Fibroblast of lung (primary cell): ENCODE results near the gene DND1. TPM values are rescaled to one million over a fixed set of nuclear protein-coding genes. Genes with fewer than 3 reads are reported as not detected.
"Not testable (repeated sequence)": the region's sequence is repeated elsewhere in the genome, so short reads cannot be mapped to it uniquely, and the experiment has no call there.

ENCODE experiments used
- DNase-seq, 2 donors: peaks; one replicate each; pipeline versions ENCODE4 v3.0.0 to v3.0.0-alpha.2; 2010; ENCODE audit warnings: low read depth in 2 of 2
- H2AFZ ChIP-seq: 2 replicates; pipeline ENCODE4 v1.5.1; 2012; ENCODE audit warnings: low read length, control low read depth, inconsistent platforms
- H3K27ac ChIP-seq: 2 replicates; pipeline ENCODE4 v1.5.1; 2011; ENCODE audit warnings: low read length, control low read depth; ENCODE audit not compliant: insufficient read depth
- H3K27me3 ChIP-seq: 2 replicates; pipeline ENCODE4 v1.5.1; 2011; ENCODE audit warnings: mild to moderate bottlenecking, low read length; ENCODE audit not compliant: control insufficient read depth, insufficient read depth
- H3K36me3 ChIP-seq: 2 replicates; pipeline ENCODE4 v1.5.1; 2011; ENCODE audit warnings: low read length; ENCODE audit not compliant: control insufficient read depth, insufficient read depth
- H3K4me1 ChIP-seq: 2 replicates; pipeline ENCODE4 v1.5.1; 2011; ENCODE audit warnings: low read length; ENCODE audit not compliant: control insufficient read depth, insufficient read depth; ENCODE audit errors: extremely low read depth
- H3K4me2 ChIP-seq: 2 replicates; pipeline ENCODE4 v1.5.1; 2011; ENCODE audit warnings: low read length, control low read depth; ENCODE audit not compliant: insufficient read depth; ENCODE audit errors: extremely low read depth
- H3K4me3 ChIP-seq, 4 experiments: fragments of 200-600 bp in 1 of 4; sonication (generic) in 1 of 4; replicated peaks in 1 of 4; 2 replicates each; pipeline ENCODE4 v1.5.1; 2011 to 2016; ENCODE audit warnings: low read length in 4 of 4, low read depth in 3 of 4, mild to moderate bottlenecking in 3 of 4, control low read depth in 2 of 4, inconsistent platforms in 1 of 4, mixed read lengths in 1 of 4; ENCODE audit not compliant: insufficient read depth in 1 of 4; ENCODE audit errors: control extremely low read depth in 1 of 4
- H3K79me2 ChIP-seq: 2 replicates; pipeline ENCODE4 v1.5.1; 2012; ENCODE audit warnings: mild to moderate bottlenecking, low read length, inconsistent platforms; ENCODE audit not compliant: control insufficient read depth, insufficient read depth
- H3K9ac ChIP-seq: 2 replicates; pipeline ENCODE4 v1.5.1; 2011; ENCODE audit warnings: mild to moderate bottlenecking, low read length, control low read depth; ENCODE audit not compliant: insufficient read depth
- H3K9me3 ChIP-seq: 2 replicates; pipeline ENCODE4 v1.5.1; 2012; ENCODE audit warnings: low read depth, low read length; ENCODE audit not compliant: control insufficient read depth, insufficient read depth
- H4K20me1 ChIP-seq: 2 replicates; pipeline ENCODE4 v1.5.1; 2011; ENCODE audit warnings: low read length; ENCODE audit not compliant: control insufficient read depth, insufficient read depth; ENCODE audit errors: extremely low read depth
- CTCF ChIP-seq, 2 donors: IDR thresholded peaks in 1 of 2; conservative IDR thresholded peaks in 1 of 2; 1 replicate in 1 of 2; 2 replicates in 1 of 2; pipeline ENCODE4 v1.5.1; 2011 to 2012; ENCODE audit warnings: low read length in 2 of 2, control low read depth in 1 of 2, inconsistent platforms in 1 of 2, low read depth in 1 of 2, mild to moderate bottlenecking in 1 of 2
- EZH2 ChIP-seq: IDR thresholded peaks from 2 replicates; pipeline ENCODE4 v1.5.1; 2012; ENCODE audit warnings: low read length, control low read depth, mild to moderate bottlenecking; ENCODE audit errors: missing control alignments
- polyA plus RNA-seq, 2 donors: library from polyadenylated mRNA; depleted of rRNA in 1 of 2; stranded (reverse) in 1 of 2; unstranded in 1 of 2; fragments of >200 nt; gene quantifications; 2 replicates each; pipeline ENCODE4 v1.2.1, GENCODE V29; 2011 to 2012; ENCODE audit warnings: missing spikeins in 1 of 2
- total RNA-seq: library from RNA; depleted of rRNA; stranded (reverse); fragments of >200 nt; gene quantifications from 2 replicates; pipeline ENCODE4 v1.2.1, GENCODE V29; 2014

The DND1 gene
- total and polyA plus RNA-seq, 2 donors (not counting 1 experiment from before 2014, with no cell fraction given), result 0.15 to 0.33 TPM

GRCh38 chr5:140627972-140628371 is 45.4 kb downstream of the DND1 start:
- Histone ChIP-seq H3K4me3 (no peak overlapping the region), H3K9me3 (no peaks in the 10 kb centered on the region), H3K36me3 (no peaks in the 10 kb centered on the region), H3K4me2 (no peak overlapping the region), H3K9ac (no peak overlapping the region), H2AFZ (no peak overlapping the region), H3K27ac (no peak overlapping the region), H3K4me1 (peaks cover 2% of the 10 kb centered on the region), H4K20me1 (no peaks in the 10 kb centered on the region), H3K27me3 (no peaks in the 10 kb centered on the region), H3K79me2 (no peaks in the 10 kb centered on the region)
- TF ChIP-seq CTCF (conservative IDR thresholded peaks at IDR 0.05 in 1 of 2, IDR thresholded peaks at IDR 0.05 in 1 of 2; ENCODE audit: low read depth in 1 of 2, low read length in 2 of 2), result no peak
- TF ChIP-seq EZH2, result no peak
- DNase-seq, result no peak

GRCh38 chr5:140624886-140625285 is 48.5 kb downstream of the DND1 start:
- H3K4me3 ChIP-seq, DNase-seq, H3K27ac ChIP-seq, H3K4me2 ChIP-seq, H3K9ac ChIP-seq, H3K4me1 ChIP-seq, H3K9me3 ChIP-seq, H2AFZ ChIP-seq, H4K20me1 ChIP-seq, H3K36me3 ChIP-seq, H3K79me2 ChIP-seq, H3K27me3 ChIP-seq: not testable (repeated sequence)

GRCh38 chr5:140623061-140623460 is 50.3 kb downstream of the DND1 start:
- H3K27ac ChIP-seq, H2AFZ ChIP-seq, H3K36me3 ChIP-seq, H3K4me3 ChIP-seq, H3K4me1 ChIP-seq, H3K4me2 ChIP-seq, DNase-seq, H3K79me2 ChIP-seq, H3K9me3 ChIP-seq, H3K9ac ChIP-seq, H4K20me1 ChIP-seq, H3K27me3 ChIP-seq: not testable (repeated sequence)

- Histone ChIP-seq H2AFZ (no peak overlapping the region), H3K79me2 (no peaks in the 10 kb centered on the region), H3K4me1 (no peaks in the 10 kb centered on the region), H3K9me3 (no peaks in the 10 kb centered on the region), H3K4me3 (no peak overlapping the region), H3K27me3 (peaks cover 4% of the 10 kb centered on the region), H3K36me3 (no peaks in the 10 kb centered on the region), H4K20me1 (no peaks in the 10 kb centered on the region), H3K4me2 (no peak overlapping the region), H3K9ac (no peak overlapping the region), H3K27ac (no peak overlapping the region)
- DNase-seq, result peak in 1 of 2 donors; percentile 28
- TF ChIP-seq EZH2 (no peak), CTCF (conservative IDR thresholded peaks at IDR 0.05 in 1 of 2, IDR thresholded peaks at IDR 0.05 in 1 of 2; ENCODE audit: low read depth in 1 of 2, low read length in 2 of 2) (no peak)
Measured at GRCh38 chr5:140622301-140622700, 51.1 kb downstream of the DND1 start.

Other genes starting within 250 kb of the DND1 start
- 1.8 and 2.3 TPM in 2 replicates for gene EIF4EBP3, start 125.9 kb downstream of the DND1 start, total RNA-seq
- 3.0 and 3.1 TPM in 2 replicates for gene EIF4EBP3, start 125.9 kb downstream of the DND1 start, polyA plus RNA-seq
- gene SRA1, start 116.1 kb downstream of the DND1 start, total RNA-seq, result 28.0 and 39.1 TPM in 2 replicates
- gene SRA1, start 116.1 kb downstream of the DND1 start, polyA plus RNA-seq, result 55.5 and 72.3 TPM in 2 replicates
- 18.0 and 19.8 TPM in 2 replicates for gene APBB3, start 109.0 kb downstream of the DND1 start, total RNA-seq
- 8.7 and 11.7 TPM in 2 replicates for gene APBB3, start 109.0 kb downstream of the DND1 start, polyA plus RNA-seq
- gene SLC35A4, start 108.7 kb downstream of the DND1 start, total RNA-seq, result 9.0 and 21.5 TPM in 2 replicates
- gene SLC35A4, start 108.7 kb downstream of the DND1 start, polyA plus RNA-seq, result 79.2 and 111 TPM in 2 replicates
- 4.1 and 10.9 TPM in 2 replicates for gene CD14, start 40.4 kb downstream of the DND1 start, total RNA-seq
- gene CD14, start 40.4 kb downstream of the DND1 start, polyA plus RNA-seq, result 0.32 and 0.45 TPM in 2 replicates
- gene TMCO6, start 34.1 kb downstream of the DND1 start, total RNA-seq, result 13.6 and 18.0 TPM in 2 replicates
- gene TMCO6, start 34.1 kb downstream of the DND1 start, polyA plus RNA-seq, result 6.6 and 7.6 TPM in 2 replicates
- 39.8 and 64.9 TPM in 2 replicates for gene NDUFA2, start 25.9 kb downstream of the DND1 start, total RNA-seq
- gene NDUFA2, start 25.9 kb downstream of the DND1 start, polyA plus RNA-seq, result 57.9 and 65.9 TPM in 2 replicates
- gene IK, start 25.7 kb downstream of the DND1 start, total RNA-seq, result 96.6 and 96.9 TPM in 2 replicates
- 155 and 170 TPM in 2 replicates for gene IK, start 25.7 kb downstream of the DND1 start, polyA plus RNA-seq
- gene WDR55, start 8.7 kb downstream of the DND1 start, total RNA-seq, result 25.2 and 28.4 TPM in 2 replicates
- gene WDR55, start 8.7 kb downstream of the DND1 start, polyA plus RNA-seq, result 18.8 and 22.1 TPM in 2 replicates
- 51.9 and 53.2 TPM in 2 replicates for gene HARS1, start 17.8 kb upstream of the DND1 start, total RNA-seq
- gene HARS1, start 17.8 kb upstream of the DND1 start, polyA plus RNA-seq, result 85.8 and 110 TPM in 2 replicates
- gene HARS2, start 17.9 kb upstream of the DND1 start, total RNA-seq, result 26.2 and 30.1 TPM in 2 replicates
- gene HARS2, start 17.9 kb upstream of the DND1 start, polyA plus RNA-seq, result 27.1 and 27.8 TPM in 2 replicates
- gene ZMAT2, start 26.9 kb upstream of the DND1 start, total RNA-seq, result 69.4 and 77.0 TPM in 2 replicates
- gene ZMAT2, start 26.9 kb upstream of the DND1 start, polyA plus RNA-seq, result 85.5 and 85.6 TPM in 2 replicates
- under 0.01 TPM in 2 replicates for gene PCDHA1, start 112.6 kb upstream of the DND1 start, total RNA-seq
- gene PCDHA1, start 112.6 kb upstream of the DND1 start, polyA plus RNA-seq, result 0.05 and 0.12 TPM in 2 replicates
- under 0.01 and 0.33 TPM in 2 replicates for gene PCDHA2, start 121.3 kb upstream of the DND1 start, total RNA-seq
- 0.10 TPM in 1 of 2 replicates, not detected in the other for gene PCDHA2, start 121.3 kb upstream of the DND1 start, polyA plus RNA-seq
- 0.26 and 1.2 TPM in 2 replicates for gene PCDHA3, start 127.5 kb upstream of the DND1 start, total RNA-seq
- 0.07 and 0.89 TPM in 2 replicates for gene PCDHA3, start 127.5 kb upstream of the DND1 start, polyA plus RNA-seq
- gene PCDHA4, start 133.5 kb upstream of the DND1 start, total RNA-seq, result 0.51 and 1.2 TPM in 2 replicates
- 0.05 and 0.42 TPM in 2 replicates for gene PCDHA4, start 133.5 kb upstream of the DND1 start, polyA plus RNA-seq
- gene PCDHA5, start 148.0 kb upstream of the DND1 start, total RNA-seq, result 0.33 TPM in 1 of 2 replicates, not detected in the other
- gene PCDHA5, start 148.0 kb upstream of the DND1 start, polyA plus RNA-seq, result 0.01 and 0.24 TPM in 2 replicates
- 0.51 and 3.6 TPM in 2 replicates for gene PCDHA6, start 154.4 kb upstream of the DND1 start, total RNA-seq
- 0.11 and 2.8 TPM in 2 replicates for gene PCDHA6, start 154.4 kb upstream of the DND1 start, polyA plus RNA-seq
- gene PCDHA7, start 160.7 kb upstream of the DND1 start, total RNA-seq, result 0.26 and 2.1 TPM in 2 replicates
- 0.10 and 2.5 TPM in 2 replicates for gene PCDHA7, start 160.7 kb upstream of the DND1 start, polyA plus RNA-seq
- under 0.01 and 0.33 TPM in 2 replicates for gene PCDHA8, start 167.6 kb upstream of the DND1 start, total RNA-seq
- gene PCDHA8, start 167.6 kb upstream of the DND1 start, polyA plus RNA-seq, result 0.01 and 0.33 TPM in 2 replicates
- gene PCDHA9, start 174.8 kb upstream of the DND1 start, total RNA-seq, result 0.26 and 0.33 TPM in 2 replicates
- gene PCDHA9, start 174.8 kb upstream of the DND1 start, polyA plus RNA-seq, result 0.03 TPM in 1 of 2 replicates, not detected in the other
- gene PCDHA10, start 182.3 kb upstream of the DND1 start, total RNA-seq, result 0.26 and 0.66 TPM in 2 replicates
- gene PCDHA10, start 182.3 kb upstream of the DND1 start, polyA plus RNA-seq, result 0.09 and 2.0 TPM in 2 replicates
- 0.51 and 0.66 TPM in 2 replicates for gene PCDHA11, start 195.4 kb upstream of the DND1 start, total RNA-seq
- 0.15 TPM in 1 of 2 replicates, not detected in the other for gene PCDHA11, start 195.4 kb upstream of the DND1 start, polyA plus RNA-seq
- gene PCDHA12, start 201.7 kb upstream of the DND1 start, total RNA-seq, result 0.26 and 0.50 TPM in 2 replicates
- not detected in 2 replicates for gene PCDHA12, start 201.7 kb upstream of the DND1 start, polyA plus RNA-seq
- gene PCDHA13, start 208.5 kb upstream of the DND1 start, total RNA-seq, result under 0.01 and 0.33 TPM in 2 replicates
- gene PCDHA13, start 208.5 kb upstream of the DND1 start, polyA plus RNA-seq, result 0.02 TPM in 1 of 2 replicates, not detected in the other